HepG2 (cell line): Measurements from ENCODE around the gene SLC4A2. TPM values are rescaled to one million over a fixed set of nuclear protein-coding genes. Genes with fewer than 3 reads are reported as not detected.
A peak's percentile ranks its signal among the peaks of the same experiment; 100 is the strongest.

ENCODE experiments used
- HIC2 ChIP-seq: sonication (generic); formaldehyde crosslinking; IDR thresholded peaks from 2 replicates; pipeline ENCODE4 v1.9.0; 2022; ENCODE audit warnings: low read depth, missing genetic modification reagents
- MIER3 ChIP-seq: IDR thresholded peaks from 2 replicates; pipeline ENCODE4 v1.6.1; 2016; ENCODE audit warnings: missing compliant biosample characterization, borderline replicate concordance
- SRSF9 ChIP-seq: fragments of 200-400 bp; formaldehyde crosslinking; IDR thresholded peaks from 2 replicates; pipeline ENCODE4 v1.6.1; 2018; ENCODE audit warnings: borderline replicate concordance, mild to moderate bottlenecking, low read depth, low read length; ENCODE audit not compliant: insufficient read depth, poor library complexity, severe bottlenecking
- ZNF605 ChIP-seq: sonication (generic); formaldehyde crosslinking; IDR thresholded peaks from 2 replicates; pipeline ENCODE4 v1.8.0; 2022; ENCODE audit warnings: mild to moderate bottlenecking, missing genetic modification reagents
- ZNF709 ChIP-seq: sonication (generic); formaldehyde crosslinking; IDR thresholded peaks from 2 replicates; pipeline ENCODE4 v1.5.0; 2020; ENCODE audit warnings: mild to moderate bottlenecking, missing genetic modification reagents
- polyA plus RNA-seq, 8 experiments: library from polyadenylated mRNA; depleted of rRNA in 3 of 8; stranded (reverse) in 7 of 8; unstranded in 1 of 8; fragments of >200 nt; fragmentation: Illumina TruSeq in 4 of 8; extraction: Trizol in 4 of 8; gene quantifications; 2 replicates each; pipeline versions ENCODE4 v1.2.1 to v1.2.3, GENCODE V29; 2011 to 2016; ENCODE audit warnings: low read depth in 4 of 8, missing spikeins in 1 of 8, mixed read lengths in 1 of 8; ENCODE audit not compliant: insufficient read depth in 1 of 8
- total RNA-seq, 5 experiments: library from RNA; depleted of rRNA; stranded (reverse); fragments of >200 nt; fragmentation: Illumina TruSeq; extraction: Trizol; gene quantifications; 2 replicates each; pipeline ENCODE4 v1.2.3, GENCODE V29; 2016; ENCODE audit warnings: low read depth in 1 of 5
- TF ChIP-seq, protein P1 (sequence below): sonication (generic); formaldehyde crosslinking; IDR thresholded peaks from 2 replicates; pipeline ENCODE4 v1.4.0; 2020; ENCODE audit warnings: missing genetic modification reagents, mild to moderate bottlenecking, borderline replicate concordance
- TF ChIP-seq, protein P2 (sequence below): sonication (generic); formaldehyde crosslinking; IDR thresholded peaks from 2 replicates; pipeline ENCODE4 v1.8.1; 2023; ENCODE audit warnings: mild to moderate bottlenecking, missing genetic modification reagents, borderline replicate concordance

The SLC4A2 gene
- total and polyA plus RNA-seq, 2 of the 13 experiments (the other 11 are each of a cell fraction or from before 2014, with no cell fraction given): 51.9 to 73.4 TPM

- TF ChIP-seq MIER3 (CRISPR knock-in tag): no peak
- TF ChIP-seq, protein P1, sequence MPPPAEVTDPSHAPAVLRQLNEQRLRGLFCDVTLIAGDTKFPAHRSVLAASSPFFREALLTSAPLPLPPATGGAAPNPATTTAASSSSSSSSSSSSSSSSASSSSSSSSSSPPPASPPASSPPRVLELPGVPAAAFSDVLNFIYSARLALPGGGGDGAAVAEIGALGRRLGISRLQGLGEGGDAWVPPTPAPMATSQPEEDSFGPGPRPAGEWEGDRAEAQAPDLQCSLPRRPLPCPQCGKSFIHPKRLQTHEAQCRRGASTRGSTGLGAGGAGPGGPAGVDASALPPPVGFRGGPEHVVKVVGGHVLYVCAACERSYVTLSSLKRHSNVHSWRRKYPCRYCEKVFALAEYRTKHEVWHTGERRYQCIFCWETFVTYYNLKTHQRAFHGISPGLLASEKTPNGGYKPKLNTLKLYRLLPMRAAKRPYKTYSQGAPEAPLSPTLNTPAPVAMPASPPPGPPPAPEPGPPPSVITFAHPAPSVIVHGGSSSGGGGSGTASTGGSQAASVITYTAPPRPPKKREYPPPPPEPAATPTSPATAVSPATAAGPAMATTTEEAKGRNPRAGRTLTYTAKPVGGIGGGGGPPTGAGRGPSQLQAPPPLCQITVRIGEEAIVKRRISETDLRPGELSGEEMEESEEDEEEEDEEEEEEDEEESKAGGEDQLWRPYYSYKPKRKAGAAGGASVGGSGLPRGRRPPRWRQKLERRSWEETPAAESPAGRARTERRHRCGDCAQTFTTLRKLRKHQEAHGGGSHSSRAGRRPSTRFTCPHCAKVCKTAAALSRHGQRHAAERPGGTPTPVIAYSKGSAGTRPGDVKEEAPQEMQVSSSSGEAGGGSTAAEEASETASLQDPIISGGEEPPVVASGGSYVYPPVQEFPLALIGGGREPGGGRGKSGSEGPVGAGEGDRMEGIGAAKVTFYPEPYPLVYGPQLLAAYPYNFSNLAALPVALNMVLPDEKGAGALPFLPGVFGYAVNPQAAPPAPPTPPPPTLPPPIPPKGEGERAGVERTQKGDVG (CRISPR knock-in tag): no peak
- no peak for TF ChIP-seq ZNF605 (CRISPR knock-in tag)
- 0 out of 2 replicates have a peak, but pooled peaks have one; percentile 8 for TF ChIP-seq ZNF709 (CRISPR knock-in tag)
- TF ChIP-seq HIC2 (CRISPR knock-in tag): peak; percentile 12; the same call in 1 of the 2 replicates
- TF ChIP-seq, protein P2, sequence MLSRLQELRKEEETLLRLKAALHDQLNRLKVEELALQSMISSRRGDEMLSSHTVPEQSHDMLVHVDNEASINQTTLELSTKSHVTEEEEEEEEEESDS (CRISPR knock-in tag): no peak
- TF ChIP-seq SRSF9: no peak
These were observed 28.8 kb downstream of the SLC4A2 start (continued) for GRCh38 chr7:151088019-151088855.
